Activated CD4-positive, alpha-beta T cell treated with anti-CD3 and anti-CD28 coated beads, Interleukin-2, amount 50 U/mL, for 1 hour (primary cell): ENCODE measurements around the gene SUOX.
"Not testable (repeated sequence)": the region's sequence is repeated elsewhere in the genome, so short reads cannot be mapped to it uniquely, and the experiment has no call there.

Source experiments
- DNase-seq: peaks from one replicate; pipeline ENCODE4 v3.0.0-alpha.2; 2020

Gene SUOX

DNA sequence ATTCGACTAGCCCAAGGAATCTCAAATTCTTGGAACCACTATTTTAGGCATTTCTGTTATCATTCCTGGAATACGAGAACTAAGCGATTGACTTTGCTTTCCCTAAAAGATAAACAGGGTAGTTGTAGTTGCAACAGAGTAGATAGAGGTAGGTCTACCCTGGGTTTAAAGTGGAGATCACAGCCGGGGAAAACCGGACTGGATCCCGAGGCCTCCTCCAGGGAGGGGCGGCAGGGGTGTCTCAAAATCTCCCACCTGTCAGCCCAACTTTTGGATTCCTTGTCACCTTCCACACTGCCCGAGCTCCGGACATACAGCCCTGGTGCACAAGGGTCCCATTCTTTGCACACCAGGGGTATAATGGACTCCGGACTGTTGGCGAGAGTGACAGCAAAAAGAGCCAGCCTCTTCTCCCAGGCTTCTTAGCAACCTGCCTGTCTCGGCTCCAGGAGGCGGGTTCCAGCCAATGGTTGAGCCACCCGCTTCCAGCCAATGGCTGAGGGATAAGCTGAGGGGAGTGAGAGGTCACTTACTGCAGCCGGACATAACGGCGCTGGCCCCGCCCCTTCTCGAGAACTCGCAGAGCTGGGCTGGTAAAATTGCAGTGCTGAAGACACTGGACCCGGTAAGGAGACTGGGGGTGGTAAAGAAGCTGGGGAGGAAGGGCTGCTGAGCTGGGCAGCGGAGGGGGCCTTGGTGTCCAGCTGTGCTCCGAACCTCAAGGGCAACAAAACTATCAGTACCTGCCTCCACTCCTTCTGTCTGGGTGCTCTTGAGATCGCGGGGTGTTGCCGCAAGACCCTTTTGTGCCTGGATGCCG lies at the start of gene SUOX:
Gene SUOX, plus strand, starts transcription at position 562 of the 820 bp plus-strand sequence. CDS start 4,946 bp downstream, outside the sequence.
- no peak for DNase-seq

DNA sequence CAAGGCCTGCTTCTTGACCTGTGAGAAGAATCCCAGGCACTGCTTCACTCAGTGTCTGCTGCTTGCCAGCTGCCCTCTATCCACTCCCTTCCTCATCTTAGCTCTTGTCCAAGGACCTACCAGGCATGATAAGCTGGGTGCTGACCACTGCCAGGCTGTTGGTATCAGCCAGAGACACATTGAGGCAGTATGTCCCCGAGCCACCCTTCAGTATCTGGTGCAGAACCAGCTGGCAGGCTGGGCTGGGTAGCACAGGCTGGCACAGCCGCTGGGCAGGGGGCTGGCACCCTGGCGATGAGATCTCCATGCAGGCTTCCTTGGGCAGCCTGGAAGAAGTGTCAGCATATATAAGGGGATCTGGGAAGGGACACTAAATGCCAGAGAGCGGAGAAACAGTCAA lies 41.7 kb upstream of the SUOX start:
- DNase-seq: no peak

GRCh38 chr12:55955800-55956508 lies 41.1 kb upstream of the SUOX start:
- peak; percentile 37 for DNase-seq

- no peak for DNase-seq
Measured at GRCh38 chr12:55957106-55957859, 39.8 kb upstream of the SUOX start.

- DNase-seq: no peak
Measured at GRCh38 chr12:55963760-55964159, 33.3 kb upstream of the SUOX start.

- DNase-seq: no peak
Measured at GRCh38 chr12:55965240-55965639, 31.8 kb upstream of the SUOX start.

DNA sequence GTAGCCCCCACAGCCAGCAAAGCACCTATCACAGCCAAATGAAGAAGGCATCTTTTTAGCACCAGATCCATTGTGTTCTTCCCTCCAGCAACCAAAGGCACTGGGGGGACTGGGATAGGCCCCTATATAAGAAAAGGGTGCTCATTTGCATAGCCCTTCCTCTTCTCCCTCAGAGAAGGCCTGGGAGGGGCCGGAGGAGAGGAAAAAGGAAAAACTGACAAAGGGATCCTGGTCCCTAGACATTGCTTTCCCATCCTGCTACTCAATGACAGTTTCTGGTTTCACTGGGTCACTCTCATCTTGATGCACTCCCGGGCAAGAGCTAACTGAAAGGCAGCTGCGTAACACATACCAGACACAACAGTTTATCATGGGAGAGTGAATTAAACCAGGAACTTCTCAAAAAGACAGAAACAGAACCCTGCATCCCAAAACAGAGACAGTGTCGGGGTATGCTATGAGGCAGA lies 31.1 kb upstream of the SUOX start, which contains the start of gene PMEL:
Gene PMEL, minus strand, starts transcription at position 102 of the 467 bp plus-strand sequence. Its CDS starts 31 bp downstream, at position 71.
- no peak for DNase-seq

DNA sequence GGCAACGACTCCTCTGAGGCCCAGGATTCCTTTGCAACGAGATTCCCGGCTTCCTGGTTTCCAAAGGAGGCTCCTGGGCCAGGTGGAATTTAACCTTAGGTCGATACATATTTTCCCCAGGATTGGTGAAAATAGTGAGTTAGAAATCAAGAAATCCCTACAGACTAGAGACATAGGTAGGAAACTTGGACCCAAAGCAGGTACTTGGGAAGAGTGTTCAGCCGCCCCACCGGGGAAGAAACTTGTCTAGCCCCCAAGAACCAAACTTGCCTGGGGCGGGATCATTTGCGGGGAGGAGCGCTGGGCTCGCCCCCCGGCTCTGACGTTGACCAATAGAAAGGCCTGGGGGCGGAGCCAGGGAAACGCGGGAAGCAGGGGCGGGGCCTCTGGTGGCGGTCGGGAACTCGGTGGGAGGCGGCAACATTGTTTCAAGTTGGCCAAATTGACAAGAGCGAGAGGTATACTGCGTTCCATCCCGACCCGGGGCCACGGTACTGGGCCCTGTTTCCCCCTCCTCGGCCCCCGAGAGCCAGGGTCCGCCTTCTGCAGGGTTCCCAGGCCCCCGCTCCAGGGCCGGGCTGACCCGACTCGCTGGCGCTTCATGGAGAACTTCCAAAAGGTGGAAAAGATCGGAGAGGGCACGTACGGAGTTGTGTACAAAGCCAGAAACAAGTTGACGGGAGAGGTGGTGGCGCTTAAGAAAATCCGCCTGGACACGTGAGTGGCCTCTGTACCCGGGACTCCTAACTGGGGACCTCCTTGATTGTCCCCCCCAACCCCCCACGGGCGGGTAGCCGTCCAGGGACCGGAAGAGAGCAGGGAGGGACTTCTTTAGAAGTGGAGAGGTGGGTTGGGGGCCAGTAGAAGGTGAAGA lies 30.4 kb upstream of the SUOX start, which contains the start of gene CDK2:
Gene CDK2, plus strand, starts transcription at position 423 of the 874 bp plus-strand sequence. Its CDS starts 179 bp downstream, at position 602.
- DNase-seq: peak; percentile 85

GRCh38 chr12:55969356-55969755 lies 27.7 kb upstream of the SUOX start:
- DNase-seq: no peak

- no peak for DNase-seq
Measured at GRCh38 chr12:55970775-55971174, 26.3 kb upstream of the SUOX start.

DNA sequence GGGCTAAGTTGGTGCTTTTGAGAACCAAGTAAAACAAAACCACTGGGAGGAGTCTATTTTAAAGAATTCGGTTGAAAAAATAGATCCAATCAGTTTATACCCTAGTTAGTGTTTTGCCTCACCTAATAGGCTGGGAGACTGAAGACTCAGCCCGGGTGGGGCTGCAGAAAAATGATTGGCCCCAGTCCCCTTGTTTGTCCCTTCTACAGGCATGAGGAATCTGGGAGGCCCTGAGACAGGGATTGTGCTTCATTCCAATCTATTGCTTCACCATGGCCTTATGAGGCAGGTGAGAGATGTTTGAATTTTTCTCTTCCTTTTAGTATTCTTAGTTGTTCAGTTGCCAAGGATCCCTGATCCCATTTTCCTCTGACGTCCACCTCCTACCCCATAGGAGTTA lies 25.0 kb upstream of the SUOX start:
- DNase-seq: no peak

- DNase-seq: no peak
Measured at GRCh38 chr12:55972456-55972855, 24.6 kb upstream of the SUOX start.

GRCh38 chr12:55972911-55973598 lies 24.0 kb upstream of the SUOX start:
- no peak for DNase-seq

- peak; percentile 96 for DNase-seq
Measured at GRCh38 chr12:55973599-55974307, 23.3 kb upstream of the SUOX start, which contains the start of gene RAB5B. Gene RAB5B, plus strand, starts transcription at chr12:55974078. Its CDS starts 12,883 bp downstream, at chr12:55986961.

DNA sequence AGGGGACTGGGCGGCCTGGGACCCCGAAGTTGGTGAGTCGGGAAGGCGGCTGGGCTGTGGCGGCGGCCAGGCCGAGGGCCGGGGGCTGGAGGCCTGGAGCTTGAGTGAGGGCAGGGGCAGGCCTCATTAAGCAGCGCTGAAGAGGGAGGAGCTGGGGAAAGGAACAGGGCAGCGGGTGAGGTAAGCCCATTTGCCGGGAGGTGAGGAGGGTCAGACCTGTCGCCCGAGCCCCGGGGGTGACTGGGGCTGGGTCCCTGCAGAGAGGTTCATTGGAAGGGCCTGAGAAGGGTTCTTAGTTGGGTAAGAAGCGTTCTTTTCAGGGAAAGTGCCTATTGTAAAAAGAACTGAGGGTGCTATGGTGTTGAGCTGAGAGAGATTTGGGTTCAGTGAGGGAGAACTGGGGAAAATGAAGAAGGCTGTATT lies 22.8 kb upstream of the SUOX start:
- peak; percentile 30 for DNase-seq

- DNase-seq: no peak
Measured at GRCh38 chr12:55978393-55978792, 18.7 kb upstream of the SUOX start.

DNA sequence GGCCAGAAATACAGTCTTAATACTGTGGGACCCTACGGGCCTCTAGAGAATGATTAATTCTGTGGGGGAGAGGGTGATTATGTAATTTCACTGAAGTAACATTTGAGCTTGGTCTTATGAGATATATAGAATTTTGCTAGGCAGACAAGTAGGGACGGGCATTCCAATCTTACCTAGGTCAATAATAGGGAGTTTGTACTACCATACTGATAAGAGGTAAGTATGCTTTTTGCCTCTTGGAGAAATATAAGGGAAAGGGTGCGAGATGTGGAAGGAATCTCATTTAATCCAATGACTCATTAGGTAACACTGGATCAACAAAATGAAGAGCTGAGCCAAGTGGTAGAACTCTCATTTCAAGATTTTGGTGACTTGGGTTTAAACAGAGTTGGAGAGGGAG lies 18.0 kb upstream of the SUOX start:
- DNase-seq: no peak

- DNase-seq: not testable (repeated sequence)
Measured at GRCh38 chr12:55981882-55982281, 15.2 kb upstream of the SUOX start.

GRCh38 chr12:55982319-55982936 lies 14.6 kb upstream of the SUOX start:
- no peak for DNase-seq

DNA sequence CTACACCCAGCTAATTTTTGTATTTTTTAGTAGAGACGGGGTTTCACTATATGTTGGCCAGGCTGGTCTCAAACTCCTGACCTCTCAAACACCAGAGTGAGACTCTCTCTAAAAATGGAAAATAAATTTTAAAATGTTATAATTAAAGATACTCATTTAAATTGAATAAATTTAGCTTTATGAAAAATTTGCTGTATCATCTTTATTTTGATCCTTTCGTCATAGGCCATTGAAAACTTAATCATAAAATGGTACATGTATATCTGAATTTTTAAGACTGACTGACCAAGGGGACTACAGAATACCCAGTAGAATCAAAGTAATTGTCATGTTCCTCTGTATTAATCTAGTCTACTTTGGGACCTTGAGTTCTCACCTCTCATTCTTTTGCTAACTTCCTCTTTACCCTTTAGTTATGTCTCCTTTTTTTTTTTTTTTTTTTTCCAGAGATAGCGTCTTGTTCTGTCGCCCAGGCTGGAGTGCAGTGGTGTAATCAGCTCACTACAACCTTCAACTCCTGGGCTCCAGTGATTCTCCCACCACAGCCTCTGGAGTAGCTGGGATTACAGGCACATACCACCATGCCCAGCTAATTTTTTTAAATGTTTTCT lies 13.7 kb upstream of the SUOX start:
- DNase-seq: no peak
